Esophagus muscularis mucosa (tissue), 3 donors: ENCODE results near the gene FAM181A.

Experiments
- POLR2A ChIP-seq: fragments of 450-650 bp; IDR thresholded peaks from one replicate; pipeline ENCODE4 v1.6.1; 2017; ENCODE audit warnings: antibody characterized with exemption, moderate library complexity, mild to moderate bottlenecking, low read depth
- POLR2AphosphoS5 ChIP-seq, 2 donors: sonication (generic); formaldehyde crosslinking; IDR thresholded peaks; one replicate each; pipeline ENCODE4 v1.6.1; 2017; ENCODE audit warnings: antibody characterized with exemption in 2 of 2
- TF ChIP-seq, protein P1 (sequence below), 3 experiments: fragments of 200-600 bp in 2 of 3; fragments of 450-650 bp in 1 of 3; sonication (generic) in 2 of 3; IDR thresholded peaks; one replicate each; pipeline ENCODE4 v1.5.1; 2017 to 2019; ENCODE audit warnings: antibody characterized with exemption in 3 of 3, mild to moderate bottlenecking in 2 of 3, moderate library complexity in 1 of 3

DNA sequence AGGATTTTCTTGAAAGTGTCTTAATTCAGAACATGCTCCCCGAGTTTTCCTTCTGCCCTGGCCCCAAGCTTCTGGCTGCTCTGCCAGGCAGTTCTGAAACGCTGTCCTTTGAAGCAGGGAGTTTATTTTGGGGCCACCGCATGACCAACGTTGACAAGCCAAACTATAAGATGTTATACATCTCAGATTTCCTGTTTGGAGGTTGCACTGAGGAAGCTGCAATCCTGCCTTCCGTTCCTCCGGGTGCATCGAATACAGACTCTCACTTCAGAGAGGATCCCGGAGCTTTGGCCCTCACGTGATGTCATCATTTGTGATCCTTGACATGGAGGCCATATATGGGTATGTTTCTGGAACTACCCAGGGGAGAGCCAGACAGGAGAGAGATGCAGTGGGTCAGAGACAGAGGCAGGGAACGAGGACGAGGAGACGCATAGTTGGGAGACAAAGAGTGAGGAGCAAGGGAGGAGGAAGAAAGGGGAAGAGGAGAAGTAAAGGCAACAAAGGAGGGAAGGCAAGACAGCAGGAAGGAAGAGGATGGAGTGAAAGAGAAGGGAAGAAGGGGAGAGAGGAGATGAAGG, 49.4 kb downstream of the FAM181A start, which contains the start of gene ASB2:
- TF ChIP-seq, protein P1, sequence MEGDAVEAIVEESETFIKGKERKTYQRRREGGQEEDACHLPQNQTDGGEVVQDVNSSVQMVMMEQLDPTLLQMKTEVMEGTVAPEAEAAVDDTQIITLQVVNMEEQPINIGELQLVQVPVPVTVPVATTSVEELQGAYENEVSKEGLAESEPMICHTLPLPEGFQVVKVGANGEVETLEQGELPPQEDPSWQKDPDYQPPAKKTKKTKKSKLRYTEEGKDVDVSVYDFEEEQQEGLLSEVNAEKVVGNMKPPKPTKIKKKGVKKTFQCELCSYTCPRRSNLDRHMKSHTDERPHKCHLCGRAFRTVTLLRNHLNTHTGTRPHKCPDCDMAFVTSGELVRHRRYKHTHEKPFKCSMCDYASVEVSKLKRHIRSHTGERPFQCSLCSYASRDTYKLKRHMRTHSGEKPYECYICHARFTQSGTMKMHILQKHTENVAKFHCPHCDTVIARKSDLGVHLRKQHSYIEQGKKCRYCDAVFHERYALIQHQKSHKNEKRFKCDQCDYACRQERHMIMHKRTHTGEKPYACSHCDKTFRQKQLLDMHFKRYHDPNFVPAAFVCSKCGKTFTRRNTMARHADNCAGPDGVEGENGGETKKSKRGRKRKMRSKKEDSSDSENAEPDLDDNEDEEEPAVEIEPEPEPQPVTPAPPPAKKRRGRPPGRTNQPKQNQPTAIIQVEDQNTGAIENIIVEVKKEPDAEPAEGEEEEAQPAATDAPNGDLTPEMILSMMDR (IDR thresholded peaks at IDR 0.05): no peak
- TF ChIP-seq POLR2A: peak; percentile 68
- TF ChIP-seq POLR2AphosphoS5 (IDR thresholded peaks at IDR 0.05): peak; percentile 93 to 99
